CD4-positive, alpha-beta T cell treated with Interleukin-1 beta for 1 hour (primary cell): Measurements from ENCODE around the gene EIF4E1B.

Experiments used
- DNase-seq, 2 donors: peaks; one replicate each; pipeline ENCODE4 v3.0.0-alpha.2; 2020 to 2022

Gene EIF4E1B

GRCh38 chr5:176693477-176693851, 63.0 kb downstream of the EIF4E1B start:
- DNase-seq: no peak

- no peak for DNase-seq
Observed at GRCh38 chr5:176694146-176694545, 63.7 kb downstream of the EIF4E1B start.

- no peak for DNase-seq
Observed at GRCh38 chr5:176694631-176695030, 64.2 kb downstream of the EIF4E1B start.

DNA sequence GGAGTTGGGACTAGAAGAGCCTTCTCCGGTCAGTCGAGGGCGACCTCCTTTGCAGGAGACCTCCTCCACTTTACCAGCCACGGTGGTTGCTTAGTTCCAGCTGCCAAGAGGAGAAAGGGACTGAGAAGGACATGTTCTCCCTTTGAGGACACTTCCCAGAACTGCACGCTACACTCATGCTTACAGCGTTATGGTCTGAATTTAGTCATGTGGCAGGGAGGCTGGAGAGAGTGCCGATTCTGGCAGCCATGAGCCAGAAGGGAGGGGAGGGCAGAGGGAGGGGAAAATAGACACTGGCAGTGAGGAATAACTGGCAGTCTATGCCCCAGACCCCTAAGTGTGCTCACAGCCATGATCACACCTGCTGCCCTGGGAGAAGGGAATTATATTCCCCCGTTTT, 64.6 kb downstream of the EIF4E1B start:
- DNase-seq: no peak
